SK-N-SH treated with all-trans-retinoic acid at 6 μM for 48 hours (cell line): ENCODE measurements around the gene COL4A4.

Experiments used
- CREB5 ChIP-seq: fragments of 250-450 bp; sonication (Bioruptor Pico); IDR thresholded peaks from 2 replicates; pipeline ENCODE4 v1.5.1; 2020; ENCODE audit warnings: low read depth, mild to moderate bottlenecking, moderate library complexity
- PATZ1 ChIP-seq: fragments of 250-450 bp; sonication (Bioruptor Pico); IDR thresholded peaks from 2 replicates; pipeline ENCODE4 v1.8.0; 2020; ENCODE audit warnings: mild to moderate bottlenecking, moderate library complexity, borderline replicate concordance
- PPARA ChIP-seq: fragments of 250-450 bp; sonication (Bioruptor Pico); IDR thresholded peaks from 2 replicates; pipeline ENCODE4 v1.5.0; 2020; ENCODE audit warnings: mild to moderate bottlenecking, borderline replicate concordance
- RARB ChIP-seq: fragments of 250-450 bp; sonication (Bioruptor Pico); IDR thresholded peaks from 2 replicates; pipeline ENCODE4 v1.8.0; 2021; ENCODE audit warnings: mild to moderate bottlenecking, moderate library complexity
- SNAI2 ChIP-seq: fragments of 250-450 bp; sonication (Bioruptor Pico); IDR thresholded peaks from 2 replicates; pipeline ENCODE4 v1.5.0; 2020; ENCODE audit warnings: mild to moderate bottlenecking, moderate library complexity
- TCF4 ChIP-seq: fragments of 250-450 bp; sonication (Bioruptor Pico); IDR thresholded peaks from 2 replicates; pipeline ENCODE4 v1.8.0; 2021; ENCODE audit warnings: mild to moderate bottlenecking, moderate library complexity, borderline replicate concordance
- ZC3H10 ChIP-seq: fragments of 250-450 bp; sonication (Bioruptor Pico); IDR thresholded peaks from 2 replicates; pipeline ENCODE4 v1.5.1; 2021; ENCODE audit warnings: mild to moderate bottlenecking, moderate library complexity
- ZFP30 ChIP-seq: fragments of 450-650 bp; formaldehyde crosslinking; IDR thresholded peaks from 2 replicates; pipeline ENCODE4 v1.5.0; 2022; ENCODE audit warnings: mild to moderate bottlenecking, moderate library complexity
- ZNF70 ChIP-seq: fragments of 450-650 bp; formaldehyde crosslinking; IDR thresholded peaks from 2 replicates; pipeline ENCODE4 v1.5.0; 2020; ENCODE audit warnings: mild to moderate bottlenecking, moderate library complexity

DNA sequence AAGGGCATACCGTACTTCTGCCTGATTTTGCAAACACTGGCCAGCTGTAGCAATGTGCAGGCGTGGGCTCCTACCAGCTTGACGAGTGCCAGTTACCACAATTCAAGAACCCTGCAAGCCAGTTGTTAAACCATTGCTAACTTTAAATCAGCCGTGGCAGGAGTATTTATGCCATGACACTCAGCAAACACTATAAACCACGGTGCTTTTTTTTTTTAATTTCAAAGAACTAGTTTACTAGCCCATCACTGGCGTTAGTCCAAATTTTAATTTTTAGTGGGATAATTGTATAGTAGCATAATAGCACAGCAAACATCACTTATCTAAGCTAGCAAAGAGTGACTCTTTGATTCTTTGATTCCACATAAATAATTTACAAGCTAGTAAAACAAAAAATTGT, 111.1 kb downstream of the COL4A4 start:
- TF ChIP-seq ZNF70 (CRISPR knock-in tag) = no peak
- TF ChIP-seq SNAI2 (CRISPR knock-in tag) = no peak
- TF ChIP-seq TCF4 = no peak
- TF ChIP-seq CREB5 (CRISPR knock-in tag) = no peak
- TF ChIP-seq PPARA (CRISPR knock-in tag) = no peak
- no peak for TF ChIP-seq PATZ1 (CRISPR knock-in tag)
- TF ChIP-seq ZC3H10 (CRISPR knock-in tag) = no peak
- no peak for TF ChIP-seq ZFP30
- no peak for TF ChIP-seq RARB (CRISPR knock-in tag)
